Endothelial cell of umbilical vein (primary cell): Measurements from ENCODE around the gene EEF1E1.

Experiments
- CTCF ChIP-seq, 2 donors: IDR thresholded peaks; 1 replicate in 1 of 2; 2 replicates in 1 of 2; pipeline ENCODE4 v1.5.1; 2011; ENCODE audit warnings: low read length in 2 of 2, mild to moderate bottlenecking in 2 of 2, moderate library complexity in 2 of 2, control low read depth in 1 of 2, inconsistent platforms in 1 of 2, low read depth in 1 of 2; ENCODE audit not compliant: insufficient read depth in 1 of 2; ENCODE audit errors: extremely low read depth in 1 of 2
- EZH2 ChIP-seq: IDR thresholded peaks from 2 replicates; pipeline ENCODE4 v1.6.1; 2012; ENCODE audit warnings: borderline replicate concordance, low read depth, mild to moderate bottlenecking, moderate library complexity, low read length, inconsistent platforms; ENCODE audit not compliant: severe bottlenecking
- FOS ChIP-seq: IDR thresholded peaks from 2 replicates; pipeline ENCODE4 v1.6.1; 2011; ENCODE audit warnings: mild to moderate bottlenecking, low read length, moderate library complexity, borderline replicate concordance; ENCODE audit not compliant: insufficient read depth
- GATA2 ChIP-seq: IDR thresholded peaks from 2 replicates; pipeline ENCODE4 v1.7.0; 2011; ENCODE audit warnings: low read depth, mild to moderate bottlenecking, moderate library complexity, mixed read lengths, low read length; ENCODE audit not compliant: insufficient read length, insufficient read depth
- JUN ChIP-seq: IDR thresholded peaks from 2 replicates; pipeline ENCODE4 v1.6.1; 2011; ENCODE audit warnings: borderline replicate concordance, low read depth; ENCODE audit not compliant: insufficient read length, insufficient read depth
- MYC ChIP-seq: IDR thresholded peaks from one replicate; pipeline ENCODE4 v1.6.1; 2011; ENCODE audit warnings: mild to moderate bottlenecking, low read depth, low read length
- POLR2A ChIP-seq: IDR thresholded peaks from 2 replicates; pipeline ENCODE4 v1.6.1; 2012; ENCODE audit warnings: low read depth, mild to moderate bottlenecking, control low read depth, low read length
- POLR2AphosphoS5 ChIP-seq: IDR thresholded peaks from 2 replicates; pipeline ENCODE4 v1.6.1; 2012; ENCODE audit warnings: low read depth, mild to moderate bottlenecking, control low read depth, low read length, moderate library complexity; ENCODE audit not compliant: insufficient read depth
- TF ChIP-seq, protein P1 (sequence below): IDR thresholded peaks from 2 replicates; pipeline ENCODE4 v1.6.1; 2011; ENCODE audit not compliant: insufficient read depth, insufficient read length

- TF ChIP-seq CTCF (IDR thresholded peaks at IDR 0.05; ENCODE audit: extremely low read depth in 1 of 2, insufficient read depth in 1 of 2, low read depth in 1 of 2, low read length in 2 of 2) (no peak), EZH2 (no peak), POLR2A (no peak), POLR2AphosphoS5 (no peak), JUN (no peak), MYC (no peak), FOS (no peak), GATA2 (no peak)
- TF ChIP-seq, protein P1, sequence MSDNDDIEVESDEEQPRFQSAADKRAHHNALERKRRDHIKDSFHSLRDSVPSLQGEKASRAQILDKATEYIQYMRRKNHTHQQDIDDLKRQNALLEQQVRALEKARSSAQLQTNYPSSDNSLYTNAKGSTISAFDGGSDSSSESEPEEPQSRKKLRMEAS: no peak
These were observed 47.0 kb upstream of the EEF1E1 start for GRCh38 chr6:8149350-8149749.
